ENCODE data around the gene TSPO. TPM values are rescaled to one million over a fixed set of nuclear protein-coding genes. Genes with fewer than 3 reads are reported as not detected.

Gene TSPO
- total RNA-seq, 2 donors from 2014 or later, result 113 to 225 TPM

DNA sequence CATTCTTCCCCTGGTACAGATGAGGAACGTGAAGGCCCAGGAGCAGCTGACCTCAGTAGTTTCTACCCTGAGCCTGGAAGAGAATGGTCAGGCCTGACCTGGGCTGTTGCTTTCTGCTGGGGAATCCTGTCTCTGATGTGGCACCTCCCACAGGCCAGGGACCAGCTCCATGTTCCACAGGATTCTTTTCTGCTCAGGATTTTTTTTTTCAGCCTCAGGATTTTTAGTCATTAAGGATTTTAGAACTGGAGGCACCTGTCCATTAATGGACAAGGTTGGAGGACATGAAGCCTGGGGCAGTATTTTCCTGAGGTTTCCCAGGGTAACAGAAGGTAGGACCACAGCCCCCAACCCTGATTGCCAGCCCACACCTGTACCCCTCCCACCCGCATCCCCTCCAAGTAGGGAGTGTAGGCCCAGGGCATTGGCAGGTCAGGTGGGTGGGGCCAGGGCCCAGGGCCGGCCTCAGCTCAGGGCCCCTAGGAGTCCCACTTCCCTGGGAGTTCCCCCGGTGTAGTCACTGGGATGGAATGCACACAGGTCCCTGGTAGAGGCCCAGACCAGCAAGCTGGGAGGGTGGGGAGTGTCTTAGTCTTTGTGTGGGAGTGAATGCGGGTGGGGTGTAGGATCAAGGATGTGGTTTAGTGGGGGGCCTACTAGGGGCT is 24.7 kb upstream of the TSPO start:
- peak in 1 of 3 donors; percentile 28 for TF ChIP-seq POLR2A (IDR thresholded peaks at IDR 0.05)
- TF ChIP-seq, protein P1, sequence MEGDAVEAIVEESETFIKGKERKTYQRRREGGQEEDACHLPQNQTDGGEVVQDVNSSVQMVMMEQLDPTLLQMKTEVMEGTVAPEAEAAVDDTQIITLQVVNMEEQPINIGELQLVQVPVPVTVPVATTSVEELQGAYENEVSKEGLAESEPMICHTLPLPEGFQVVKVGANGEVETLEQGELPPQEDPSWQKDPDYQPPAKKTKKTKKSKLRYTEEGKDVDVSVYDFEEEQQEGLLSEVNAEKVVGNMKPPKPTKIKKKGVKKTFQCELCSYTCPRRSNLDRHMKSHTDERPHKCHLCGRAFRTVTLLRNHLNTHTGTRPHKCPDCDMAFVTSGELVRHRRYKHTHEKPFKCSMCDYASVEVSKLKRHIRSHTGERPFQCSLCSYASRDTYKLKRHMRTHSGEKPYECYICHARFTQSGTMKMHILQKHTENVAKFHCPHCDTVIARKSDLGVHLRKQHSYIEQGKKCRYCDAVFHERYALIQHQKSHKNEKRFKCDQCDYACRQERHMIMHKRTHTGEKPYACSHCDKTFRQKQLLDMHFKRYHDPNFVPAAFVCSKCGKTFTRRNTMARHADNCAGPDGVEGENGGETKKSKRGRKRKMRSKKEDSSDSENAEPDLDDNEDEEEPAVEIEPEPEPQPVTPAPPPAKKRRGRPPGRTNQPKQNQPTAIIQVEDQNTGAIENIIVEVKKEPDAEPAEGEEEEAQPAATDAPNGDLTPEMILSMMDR (IDR thresholded peaks at IDR 0.05), result no peak
- DNase-seq, result peak in 3 of 4 donors; percentile 26 to 58 (median 43)
- ATAC-seq, result peak; percentile 77
- WGBS, 2 donors, result 57 to 69% methylated on average over 3 to 4 of the region's 5 CpGs
- H3K4me3 ChIP-seq, result no peak overlapping the region
- H3K27ac ChIP-seq, result peak overlapping the region in 2 of 4 donors; percentile 31 to 61
- H3K27me3 ChIP-seq, result no peaks in the 10 kb centered on the region
- H3K9me3 ChIP-seq, result no peaks in the 10 kb centered on the region
- intact Hi-C loops (cut with DNase I), result no loop called here
- H3K36me3 ChIP-seq (replicated peaks in 1 of 2; ENCODE audit: insufficient read depth in 1 of 2, low read depth in 2 of 2), result peaks cover 3% of the 10 kb centered on the region in 2 donors
- peaks cover 22% of the 10 kb centered on the region for H3K4me1 ChIP-seq

DNA sequence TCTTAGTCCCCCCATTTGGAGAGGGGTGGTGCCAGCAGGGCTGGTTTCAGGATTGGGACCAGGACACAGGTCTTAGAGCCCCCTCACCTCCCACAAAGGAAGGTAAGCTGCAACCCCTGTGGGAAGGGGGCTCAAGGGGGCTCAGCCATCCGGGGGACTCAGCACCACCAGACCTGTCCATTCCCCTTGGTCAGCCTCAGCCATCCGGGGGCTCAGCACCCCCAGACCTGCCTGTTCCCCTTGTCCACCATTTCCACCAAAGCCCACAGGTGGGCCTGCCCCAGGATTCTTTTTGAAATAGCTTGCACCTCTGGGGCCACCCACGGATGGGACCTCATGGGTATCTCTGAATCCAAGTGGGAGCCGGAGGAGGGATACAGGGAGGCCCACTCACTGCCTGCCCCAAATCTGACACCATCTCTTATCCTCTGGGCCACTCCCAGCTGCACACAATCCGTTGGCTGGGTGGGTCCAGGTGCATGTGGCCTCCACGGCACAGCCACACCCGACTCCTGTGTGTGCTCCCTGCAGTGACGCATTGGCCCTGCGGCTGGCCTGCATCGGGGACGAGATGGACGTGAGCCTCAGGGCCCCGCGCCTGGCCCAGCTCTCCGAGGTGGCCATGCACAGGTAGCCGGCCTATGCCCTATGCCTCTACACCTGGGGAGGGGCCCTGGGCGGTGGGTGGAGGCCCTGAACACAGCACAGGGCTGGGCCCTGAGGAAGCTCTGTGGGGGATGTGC is 24.0 kb upstream of the TSPO start:
- Histone ChIP-seq H3K27ac (peak overlapping the region in 2 of 4 donors; percentile 31 to 61), H3K4me1 (peaks cover 22% of the 10 kb centered on the region), H3K27me3 (no peaks in the 10 kb centered on the region), H3K9me3 (no peaks in the 10 kb centered on the region), H3K4me3 (no peak overlapping the region), H3K36me3 (replicated peaks in 1 of 2; ENCODE audit: insufficient read depth in 1 of 2, low read depth in 2 of 2) (peaks cover 3 to 6% of the 10 kb centered on the region in 2 donors)
- ATAC-seq, result no peak
- intact Hi-C loops (cut with DNase I), result no loop called here
- no peak for TF ChIP-seq POLR2A (IDR thresholded peaks at IDR 0.05)
- TF ChIP-seq, protein P1 (IDR thresholded peaks at IDR 0.05), result no peak
- 80 to 84% methylated on average over 2 to 17 of the region's 17 CpGs for WGBS, 2 donors
- DNase-seq, result no peak

DNA sequence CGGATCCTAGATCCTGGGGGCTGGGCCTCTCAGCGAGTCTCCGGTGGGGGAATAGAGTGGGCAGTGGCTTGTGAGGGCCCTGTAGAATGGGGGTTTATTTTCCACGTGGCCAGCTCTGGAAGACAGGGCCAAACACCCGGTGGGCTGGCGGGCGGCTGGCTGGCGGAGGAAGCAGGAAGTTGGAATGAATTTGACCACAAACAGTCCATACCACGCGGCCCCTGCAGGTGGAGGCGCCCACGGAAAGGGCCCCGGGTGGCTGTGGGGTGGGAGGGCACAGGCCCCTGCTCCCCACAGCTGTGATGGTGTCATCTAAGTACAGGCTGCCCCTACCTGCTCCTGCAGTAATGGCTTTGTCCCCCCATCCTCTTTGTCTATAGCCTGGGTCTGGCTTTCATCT is 23.2 kb upstream of the TSPO start:
- 66 to 88% methylated on average over 10 to 13 of the region's 13 CpGs for WGBS, 2 donors
- ATAC-seq (no peak), DNase-seq (no peak)
- Histone ChIP-seq H3K4me1 (peaks cover 22% of the 10 kb centered on the region), H3K36me3 (replicated peaks in 1 of 2; ENCODE audit: insufficient read depth in 1 of 2, low read depth in 2 of 2) (peaks cover 3 to 9% of the 10 kb centered on the region in 2 donors), H3K27ac (no peak overlapping the region), H3K27me3 (no peaks in the 10 kb centered on the region), H3K9me3 (no peaks in the 10 kb centered on the region), H3K4me3 (no peak overlapping the region)
- TF ChIP-seq, protein P1 (IDR thresholded peaks at IDR 0.05), result no peak
- no peak for TF ChIP-seq POLR2A (IDR thresholded peaks at IDR 0.05)
- intact Hi-C loops (cut with DNase I), result no loop called here

DNA sequence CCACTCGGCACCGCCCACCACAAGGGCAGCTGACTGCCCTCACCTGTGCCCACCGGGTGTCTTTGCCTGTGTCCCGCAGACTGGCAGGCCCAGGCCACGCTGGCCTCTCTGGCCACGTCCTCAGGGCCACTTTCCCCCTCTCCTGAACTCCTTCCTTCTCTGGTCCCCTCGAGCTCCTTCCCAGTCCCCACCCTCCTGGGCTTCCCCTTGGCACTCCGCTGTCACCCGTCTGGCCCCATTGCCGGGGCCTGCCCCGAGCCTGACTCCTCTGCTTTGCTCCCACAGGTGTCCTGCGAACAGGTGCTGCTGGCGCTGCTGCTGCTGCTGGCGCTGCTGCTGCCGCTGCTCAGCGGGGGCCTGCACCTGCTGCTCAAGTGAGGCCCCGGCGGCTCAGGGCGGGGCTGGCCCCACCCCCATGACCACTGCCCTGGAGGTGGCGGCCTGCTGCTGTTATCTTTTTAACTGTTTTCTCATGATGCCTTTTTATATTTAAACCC is 22.4 kb upstream of the TSPO start:
- Histone ChIP-seq H3K4me3 (no peak overlapping the region), H3K27ac (peak overlapping the region in 1 of 4 donors; percentile 22), H3K9me3 (no peaks in the 10 kb centered on the region), H3K27me3 (no peaks in the 10 kb centered on the region), H3K36me3 (replicated peaks in 1 of 2; ENCODE audit: insufficient read depth in 1 of 2, low read depth in 2 of 2) (peaks cover 3 to 9% of the 10 kb centered on the region in 2 donors), H3K4me1 (peaks cover 22% of the 10 kb centered on the region)
- peak; percentile 30 for ATAC-seq
- TF ChIP-seq, protein P1 (IDR thresholded peaks at IDR 0.05), result peak in 1 of 7 experiments; percentile 2
- peak in 1 of 3 donors; percentile 13 for TF ChIP-seq POLR2A (IDR thresholded peaks at IDR 0.05)
- peak; percentile 30 to 73 (median 48) for DNase-seq
- 23 to 31% methylated on average over 18 to 20 of the region's 20 CpGs for WGBS, 2 donors
- intact Hi-C loops (cut with DNase I), result no loop called here
